HEK293 (cell line): ENCODE results near the gene EPS8L1.

Experiments
- CTCF ChIP-seq: fragments of 450-650 bp; formaldehyde crosslinking; IDR thresholded peaks from 2 replicates; pipeline ENCODE4 v1.5.1; 2016; ENCODE audit warnings: missing biosample characterization, missing genetic modification characterization
- GLIS2 ChIP-seq: fragments of 450-650 bp; formaldehyde crosslinking; IDR thresholded peaks from 2 replicates; pipeline ENCODE4 v1.5.1; 2016; ENCODE audit warnings: missing biosample characterization, missing genetic modification characterization
- INSM2 ChIP-seq: fragments of 450-650 bp; formaldehyde crosslinking; IDR thresholded peaks from 2 replicates; pipeline ENCODE4 v1.5.1; 2016; ENCODE audit warnings: missing biosample characterization, missing genetic modification characterization
- ZBTB10 ChIP-seq: fragments of 450-650 bp; formaldehyde crosslinking; IDR thresholded peaks from 2 replicates; pipeline ENCODE4 v1.5.1; 2016; ENCODE audit warnings: missing biosample characterization, missing genetic modification characterization
- ZFP3 ChIP-seq: fragments of 450-650 bp; formaldehyde crosslinking; IDR thresholded peaks from 2 replicates; pipeline ENCODE4 v1.5.1; 2016; ENCODE audit warnings: low read depth, missing biosample characterization, missing genetic modification characterization
- ZNF169 ChIP-seq: fragments of 450-650 bp; formaldehyde crosslinking; IDR thresholded peaks from 2 replicates; pipeline ENCODE4 v1.5.1; 2016; ENCODE audit warnings: missing biosample characterization, missing genetic modification characterization
- ZNF175 ChIP-seq: fragments of 450-650 bp; formaldehyde crosslinking; IDR thresholded peaks from 2 replicates; pipeline ENCODE4 v1.5.1; 2016; ENCODE audit warnings: missing biosample characterization, missing genetic modification characterization
- ZNF274 ChIP-seq, 2 experiments: fragments of 200-500 bp in 1 of 2; fragments of 450-650 bp in 1 of 2; sonication (Bioruptor generic) in 1 of 2; formaldehyde crosslinking in 1 of 2; IDR thresholded peaks; 2 replicates each; pipeline versions ENCODE4 v1.5.1 to v1.6.1; 2014 to 2016; ENCODE audit warnings: borderline replicate concordance in 1 of 2, inconsistent platforms in 1 of 2, low read length in 1 of 2, missing biosample characterization in 1 of 2, missing genetic modification characterization in 1 of 2
- ZNF544 ChIP-seq: fragments of 450-650 bp; formaldehyde crosslinking; IDR thresholded peaks from 2 replicates; pipeline ENCODE4 v1.5.0; 2017; ENCODE audit warnings: missing biosample characterization, missing genetic modification characterization
- TF ChIP-seq, protein P1 (sequence below): fragments of 450-650 bp; formaldehyde crosslinking; IDR thresholded peaks from 2 replicates; pipeline ENCODE4 v1.5.1; 2016; ENCODE audit warnings: missing biosample characterization, missing genetic modification characterization, low read depth
- TF ChIP-seq, protein P2 (sequence below): fragments of 450-650 bp; formaldehyde crosslinking; IDR thresholded peaks from 2 replicates; pipeline ENCODE4 v1.5.1; 2016; ENCODE audit warnings: missing biosample characterization, missing genetic modification characterization
- TF ChIP-seq, protein P3 (sequence below): fragments of 450-650 bp; formaldehyde crosslinking; IDR thresholded peaks from 2 replicates; pipeline ENCODE4 v1.5.1; 2017; ENCODE audit warnings: missing biosample characterization, missing genetic modification characterization

- TF ChIP-seq, protein P1, sequence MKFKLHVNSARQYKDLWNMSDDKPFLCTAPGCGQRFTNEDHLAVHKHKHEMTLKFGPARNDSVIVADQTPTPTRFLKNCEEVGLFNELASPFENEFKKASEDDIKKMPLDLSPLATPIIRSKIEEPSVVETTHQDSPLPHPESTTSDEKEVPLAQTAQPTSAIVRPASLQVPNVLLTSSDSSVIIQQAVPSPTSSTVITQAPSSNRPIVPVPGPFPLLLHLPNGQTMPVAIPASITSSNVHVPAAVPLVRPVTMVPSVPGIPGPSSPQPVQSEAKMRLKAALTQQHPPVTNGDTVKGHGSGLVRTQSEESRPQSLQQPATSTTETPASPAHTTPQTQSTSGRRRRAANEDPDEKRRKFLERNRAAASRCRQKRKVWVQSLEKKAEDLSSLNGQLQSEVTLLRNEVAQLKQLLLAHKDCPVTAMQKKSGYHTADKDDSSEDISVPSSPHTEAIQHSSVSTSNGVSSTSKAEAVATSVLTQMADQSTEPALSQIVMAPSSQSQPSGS = no peak
- TF ChIP-seq CTCF (tag by site-specific recombination) (no peak), ZNF169 (no peak), ZBTB10 (tag by site-specific recombination) (no peak), ZFP3 (tag by site-specific recombination) (no peak), ZNF544 (no peak), INSM2 (no peak), ZNF274 (IDR thresholded peaks at IDR 0.05; ENCODE audit: low read length) (no peak), ZNF274 (tag by site-specific recombination; IDR thresholded peaks at IDR 0.05; ENCODE audit: borderline replicate concordance) (no peak), GLIS2 (tag by site-specific recombination) (no peak), ZNF175 (no peak)
- TF ChIP-seq, protein P2, sequence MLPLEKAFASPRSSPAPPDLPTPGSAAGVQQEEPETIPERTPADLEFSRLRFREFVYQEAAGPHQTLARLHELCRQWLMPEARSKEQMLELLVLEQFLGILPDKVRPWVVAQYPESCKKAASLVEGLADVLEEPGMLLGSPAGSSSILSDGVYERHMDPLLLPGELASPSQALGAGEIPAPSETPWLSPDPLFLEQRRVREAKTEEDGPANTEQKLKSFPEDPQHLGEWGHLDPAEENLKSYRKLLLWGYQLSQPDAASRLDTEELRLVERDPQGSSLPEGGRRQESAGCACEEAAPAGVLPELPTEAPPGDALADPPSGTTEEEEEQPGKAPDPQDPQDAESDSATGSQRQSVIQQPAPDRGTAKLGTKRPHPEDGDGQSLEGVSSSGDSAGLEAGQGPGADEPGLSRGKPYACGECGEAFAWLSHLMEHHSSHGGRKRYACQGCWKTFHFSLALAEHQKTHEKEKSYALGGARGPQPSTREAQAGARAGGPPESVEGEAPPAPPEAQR (tag by site-specific recombination) = no peak
- TF ChIP-seq, protein P3, sequence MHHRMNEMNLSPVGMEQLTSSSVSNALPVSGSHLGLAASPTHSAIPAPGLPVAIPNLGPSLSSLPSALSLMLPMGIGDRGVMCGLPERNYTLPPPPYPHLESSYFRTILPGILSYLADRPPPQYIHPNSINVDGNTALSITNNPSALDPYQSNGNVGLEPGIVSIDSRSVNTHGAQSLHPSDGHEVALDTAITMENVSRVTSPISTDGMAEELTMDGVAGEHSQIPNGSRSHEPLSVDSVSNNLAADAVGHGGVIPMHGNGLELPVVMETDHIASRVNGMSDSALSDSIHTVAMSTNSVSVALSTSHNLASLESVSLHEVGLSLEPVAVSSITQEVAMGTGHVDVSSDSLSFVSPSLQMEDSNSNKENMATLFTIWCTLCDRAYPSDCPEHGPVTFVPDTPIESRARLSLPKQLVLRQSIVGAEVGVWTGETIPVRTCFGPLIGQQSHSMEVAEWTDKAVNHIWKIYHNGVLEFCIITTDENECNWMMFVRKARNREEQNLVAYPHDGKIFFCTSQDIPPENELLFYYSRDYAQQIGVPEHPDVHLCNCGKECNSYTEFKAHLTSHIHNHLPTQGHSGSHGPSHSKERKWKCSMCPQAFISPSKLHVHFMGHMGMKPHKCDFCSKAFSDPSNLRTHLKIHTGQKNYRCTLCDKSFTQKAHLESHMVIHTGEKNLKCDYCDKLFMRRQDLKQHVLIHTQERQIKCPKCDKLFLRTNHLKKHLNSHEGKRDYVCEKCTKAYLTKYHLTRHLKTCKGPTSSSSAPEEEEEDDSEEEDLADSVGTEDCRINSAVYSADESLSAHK = no peak
These were observed 43.4 kb downstream of the EPS8L1 start for GRCh38 chr19:55119053-55119452.
